HG03066 (cell line): ENCODE results near the gene SUPT20H.
"Not testable (repeated sequence)": the region's sequence is repeated elsewhere in the genome, so short reads cannot be mapped to it uniquely, and the experiment has no call there.

Experiments used
- ATAC-seq: cut with Tn5 transposase; IDR thresholded peaks from one replicate; pipeline ENCODE4 v1.9.1; 2021; ENCODE audit warnings: low read depth; ENCODE audit not compliant: unreplicated experiment

SUPT20H gene

DNA sequence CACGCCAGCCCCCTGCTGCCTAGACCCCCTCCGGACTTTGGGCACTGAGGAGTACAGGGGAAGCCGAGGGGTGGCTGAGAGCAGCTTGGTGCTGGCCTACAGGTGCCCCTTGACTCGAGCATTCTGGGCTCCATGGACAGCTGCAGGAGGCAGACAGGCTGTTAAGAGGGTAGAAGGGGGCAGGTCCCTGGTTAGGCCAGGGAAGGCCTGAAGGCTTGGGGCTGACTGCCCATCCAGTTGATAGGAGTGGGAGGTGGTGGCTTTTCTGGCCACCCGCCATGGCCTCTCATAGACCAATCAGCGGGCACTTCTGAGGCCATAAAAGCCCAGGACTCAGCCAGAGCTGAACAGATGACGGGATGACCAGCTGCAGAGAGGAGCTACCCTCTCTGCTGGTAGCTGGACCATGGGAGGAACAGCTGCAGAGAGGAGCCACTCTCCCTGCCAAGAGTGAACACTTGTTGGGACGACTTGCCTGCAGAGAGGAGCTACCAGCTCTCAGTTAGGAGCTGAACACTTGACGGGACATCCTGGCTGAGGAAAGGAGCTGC, 10.7 kb upstream of the SUPT20H start:
- no peak for ATAC-seq

DNA sequence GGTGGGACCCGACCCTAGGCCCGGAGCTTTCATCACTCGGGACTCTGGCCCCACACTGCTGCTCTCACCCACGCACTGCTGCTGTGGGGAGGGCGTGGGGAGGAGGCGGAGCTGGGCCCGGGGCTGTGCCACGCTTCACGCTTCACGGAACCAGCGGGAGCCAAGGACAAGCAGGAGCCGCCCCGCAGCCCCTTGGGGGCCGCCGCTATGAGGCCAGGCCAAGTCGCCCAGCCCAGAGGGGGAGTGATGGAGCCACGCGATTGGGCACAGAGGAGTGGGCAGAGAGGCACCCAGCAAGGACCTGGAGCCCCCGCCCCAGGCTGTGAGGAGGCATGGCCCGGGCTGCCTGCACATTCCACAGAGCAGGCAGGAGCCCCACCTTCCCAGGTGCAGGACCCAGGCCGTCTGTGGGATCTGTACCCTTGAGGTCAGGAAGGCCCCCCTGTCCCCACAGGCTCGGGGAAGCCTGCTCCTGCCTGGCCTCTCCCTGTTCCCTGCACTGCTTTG, 10.2 kb upstream of the SUPT20H start:
- no peak for ATAC-seq

DNA sequence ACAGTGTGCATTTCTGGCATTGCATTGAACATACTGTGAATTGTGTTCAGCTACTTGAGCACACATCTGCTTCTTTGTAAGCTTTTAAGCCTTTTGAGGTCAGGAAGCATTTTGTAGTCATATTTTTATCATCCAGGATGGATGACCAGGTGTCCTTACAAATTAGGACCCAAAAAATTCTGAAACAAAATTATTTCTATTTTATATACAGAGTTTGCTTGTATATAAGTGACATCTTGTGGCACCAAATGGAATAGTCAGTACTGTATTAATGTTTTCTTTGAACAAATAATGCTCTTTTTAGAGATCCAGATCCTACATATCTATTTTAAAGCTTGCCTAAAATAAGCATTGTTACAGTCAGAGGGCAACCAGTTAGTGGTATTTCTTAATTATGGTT, 9.5 kb upstream of the SUPT20H start:
- ATAC-seq = no peak

DNA sequence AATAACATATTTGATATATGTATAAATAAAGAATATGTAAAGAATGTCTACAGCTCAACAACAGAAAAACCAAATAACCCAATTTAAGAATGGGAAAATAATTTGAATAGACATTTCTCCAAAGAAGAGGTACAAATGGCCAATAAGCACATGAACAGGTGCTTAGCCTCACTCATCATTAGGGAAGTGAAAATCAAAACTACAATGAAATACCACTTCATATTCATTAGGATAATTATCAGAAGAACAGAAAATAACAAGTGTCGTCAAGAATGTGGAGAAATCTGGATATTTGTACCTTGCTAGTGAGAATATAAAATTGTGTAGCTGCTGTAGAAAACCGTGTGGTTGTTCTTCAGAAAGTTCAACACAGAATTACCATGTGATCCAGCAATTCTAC, 8.4 kb upstream of the SUPT20H start:
- ATAC-seq = no peak

- ATAC-seq = no peak
Measured at GRCh38 chr13:37065890-37066526, 6.5 kb upstream of the SUPT20H start.

- ATAC-seq = peak; percentile 25
Measured at GRCh38 chr13:37059848-37060192, 332 bp upstream of the SUPT20H start.

GRCh38 chr13:37056228-37056627, 3.3 kb downstream of the SUPT20H start:
- ATAC-seq = not testable (repeated sequence)

- ATAC-seq = not testable (repeated sequence)
Measured at GRCh38 chr13:37053111-37053510, 6.4 kb downstream of the SUPT20H start.

DNA sequence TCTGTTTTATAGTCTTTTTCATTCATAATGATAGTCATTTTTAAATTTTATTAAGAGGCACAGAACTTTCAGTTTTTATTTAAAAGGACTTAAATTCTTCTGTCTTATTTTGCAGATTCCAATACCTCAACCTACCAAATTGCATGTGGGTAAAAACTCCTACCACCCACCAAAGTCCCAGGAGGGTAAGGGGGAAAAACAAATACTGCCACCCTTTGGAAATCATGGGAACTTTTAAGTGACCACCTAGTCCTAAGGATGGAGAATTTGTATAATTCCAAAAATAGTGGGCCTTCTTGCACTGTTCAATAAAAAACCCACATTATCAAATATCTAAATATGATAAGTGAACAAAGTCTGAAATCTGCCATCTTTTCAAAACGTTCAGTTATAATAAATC, 9.7 kb downstream of the SUPT20H start:
- ATAC-seq = no peak

GRCh38 chr13:37047846-37048245, 11.6 kb downstream of the SUPT20H start:
- ATAC-seq = no peak

DNA sequence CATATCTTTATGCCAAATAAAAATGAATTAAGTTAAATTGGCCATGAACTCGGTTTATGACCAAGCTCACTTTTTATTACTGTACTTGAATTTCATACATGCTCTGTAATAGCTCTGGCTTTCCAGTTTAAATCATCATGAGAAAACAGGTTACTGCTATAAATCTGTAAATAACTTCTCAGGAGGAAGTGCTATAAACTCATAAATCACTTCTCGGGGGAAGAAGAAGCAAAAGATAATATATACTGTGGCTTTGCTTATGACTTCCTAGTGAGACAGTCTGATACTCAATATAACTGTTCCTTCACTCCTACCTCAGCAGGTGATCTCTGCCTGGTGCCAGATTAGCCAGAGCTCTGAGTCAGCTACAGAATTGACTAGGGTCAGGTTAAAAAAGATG, 12.5 kb downstream of the SUPT20H start:
- no peak for ATAC-seq

- ATAC-seq = no peak
Measured at GRCh38 chr13:37046062-37046461, 13.4 kb downstream of the SUPT20H start.

DNA sequence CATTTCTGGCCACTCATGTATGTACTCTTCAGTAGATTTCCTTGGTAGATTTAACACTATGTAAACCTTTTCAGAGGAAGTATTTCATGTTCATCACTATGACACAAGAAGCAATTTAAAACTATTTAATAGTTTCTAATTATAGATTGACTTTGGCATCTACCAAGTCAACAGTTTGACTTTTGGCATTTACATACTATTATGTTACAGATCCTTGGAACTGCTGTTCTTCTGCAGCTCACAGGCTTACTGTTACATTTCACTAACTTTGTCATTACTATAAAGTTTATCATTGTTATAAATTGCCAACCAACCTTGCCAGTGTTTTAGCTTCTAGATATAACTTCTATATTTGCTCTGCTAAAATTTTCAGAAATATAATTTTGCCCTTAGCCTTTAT, 18.7 kb downstream of the SUPT20H start:
- no peak for ATAC-seq

- ATAC-seq = no peak
Measured at GRCh38 chr13:37039896-37040295, 19.6 kb downstream of the SUPT20H start.

DNA sequence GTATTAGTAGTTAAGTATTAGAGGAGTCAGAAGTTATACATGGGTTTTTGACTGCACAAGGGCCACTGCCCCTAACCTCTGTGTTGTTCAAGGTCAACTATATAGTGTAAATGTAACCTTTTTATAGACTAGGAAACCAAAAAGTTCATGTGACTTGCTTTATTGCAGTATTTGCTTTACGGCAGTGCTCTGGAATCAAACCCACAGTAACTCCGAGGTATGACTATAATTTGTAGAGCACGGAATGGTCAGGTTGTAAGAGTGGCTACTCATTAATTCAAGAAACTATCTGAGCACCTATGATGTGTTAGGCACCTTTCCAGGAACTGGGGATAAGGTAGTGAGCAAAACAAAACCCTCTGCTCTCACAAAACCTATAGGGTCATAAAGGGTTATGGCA, 22.2 kb downstream of the SUPT20H start:
- ATAC-seq = no peak

- ATAC-seq = no peak
Measured at GRCh38 chr13:37029617-37030016, 29.9 kb downstream of the SUPT20H start.

GRCh38 chr13:37027639-37028038, 31.8 kb downstream of the SUPT20H start:
- no peak for ATAC-seq

DNA sequence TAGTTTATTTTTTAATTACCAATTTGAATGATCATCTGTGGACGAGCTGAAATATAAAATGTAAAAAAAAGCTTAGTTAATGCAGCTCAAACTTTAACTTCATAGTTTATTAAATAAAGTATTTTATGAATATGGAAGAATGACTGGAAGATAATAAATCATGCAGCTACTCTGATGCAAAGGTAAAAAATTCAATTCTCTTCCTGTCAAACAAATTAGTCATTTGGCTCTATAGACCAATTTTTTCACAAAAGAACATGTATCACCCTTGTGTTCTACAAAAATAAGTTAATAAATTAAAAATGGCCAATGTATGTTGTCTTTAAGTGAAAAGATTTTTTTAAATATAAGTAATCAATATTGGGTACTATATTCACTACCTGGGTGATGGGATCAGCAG, 32.7 kb downstream of the SUPT20H start:
- ATAC-seq = no peak

DNA sequence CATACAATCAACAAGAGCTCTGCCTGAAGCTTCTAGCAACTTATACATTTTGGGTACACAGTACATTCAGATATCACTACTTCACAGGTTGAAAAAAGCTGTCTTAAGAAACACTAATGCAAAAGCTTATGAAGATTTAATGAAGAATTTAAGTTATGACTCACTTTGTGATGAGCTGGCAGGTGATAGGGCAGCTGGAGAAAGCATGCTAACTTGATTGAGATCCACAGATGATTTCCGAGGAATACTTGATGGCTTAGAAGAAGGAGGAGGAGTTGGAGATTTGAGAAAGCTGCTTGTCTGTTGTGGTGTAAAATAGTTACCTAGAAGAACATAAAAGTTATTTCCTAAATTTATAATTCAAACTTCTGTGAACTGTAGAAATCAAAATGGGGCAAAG, 35.6 kb downstream of the SUPT20H start:
- no peak for ATAC-seq

- ATAC-seq = no peak
Measured at GRCh38 chr13:37014609-37015008, 44.9 kb downstream of the SUPT20H start.

- ATAC-seq = no peak
Measured at GRCh38 chr13:37011788-37012187, 47.7 kb downstream of the SUPT20H start.

DNA sequence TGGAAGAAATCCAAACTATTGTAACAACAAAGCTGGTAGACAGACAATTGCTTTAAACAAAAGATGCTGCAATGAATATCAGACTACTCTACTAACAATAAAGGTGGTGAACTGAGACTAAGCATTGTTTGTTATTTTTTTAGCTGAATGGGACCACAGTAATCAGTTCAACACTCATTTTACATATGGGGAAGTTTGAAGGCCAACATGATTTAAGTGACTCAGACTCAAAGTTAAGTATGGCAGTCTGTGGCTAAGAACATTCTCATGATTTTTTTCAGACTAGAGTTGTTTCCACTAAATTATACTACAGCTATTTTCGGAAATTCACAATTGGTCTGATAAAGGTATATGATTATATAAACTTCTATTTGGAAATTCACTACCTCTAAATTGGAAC, 48.5 kb downstream of the SUPT20H start:
- ATAC-seq = no peak

GRCh38 chr13:37010424-37010823, 49.1 kb downstream of the SUPT20H start:
- ATAC-seq = no peak
